Right lobe of liver (tissue), 6 donors: ENCODE measurements around the gene PTPRD. TPM values are rescaled to one million over a fixed set of nuclear protein-coding genes. Genes with fewer than 3 reads are reported as not detected.
A peak's percentile ranks its signal among the peaks of the same experiment; 100 is the strongest.
"Not testable (repeated sequence)": the region's sequence is repeated elsewhere in the genome, so short reads cannot be mapped to it uniquely, and the experiment has no call there.

Source experiments
- ATAC-seq, 4 donors: fragments of 200-7000 bp; cut with Tn5 transposase; one replicate each; pipeline ENCODE4 v1.9.1; 2020; ENCODE audit warnings: mild to moderate bottlenecking in 4 of 4, moderate library complexity in 4 of 4
- DNase-seq, 3 donors: peaks; one replicate each; pipeline ENCODE4 v3.0.0-alpha.2; 2020
- H3K27ac ChIP-seq, 3 donors: fragments of 200-600 bp; one replicate each; pipeline ENCODE4 v1.8.0; 2022
- H3K27me3 ChIP-seq, 2 donors: fragments of 200-600 bp; one replicate each; pipeline ENCODE4 v1.8.0; 2022
- H3K36me3 ChIP-seq, 4 donors: fragments of 200-600 bp; sonication (generic) in 1 of 4; one replicate each; pipeline versions ENCODE4 v1.5.1 to v1.8.0; 2017 to 2022; ENCODE audit warnings: control low read depth in 1 of 4
- H3K4me1 ChIP-seq, 4 donors: fragments of 200-600 bp; sonication (generic) in 1 of 4; one replicate each; pipeline versions ENCODE4 v1.5.1 to v1.8.0; 2017 to 2022; ENCODE audit warnings: control low read depth in 1 of 4
- H3K4me3 ChIP-seq, 3 donors: fragments of 200-600 bp; one replicate each; pipeline ENCODE4 v1.8.0; 2022
- H3K9me3 ChIP-seq, 4 donors: fragments of 200-600 bp; sonication (generic) in 1 of 4; one replicate each; pipeline versions ENCODE4 v1.5.1 to v1.8.0; 2017 to 2022; ENCODE audit warnings: control low read depth in 1 of 4
- POLR2A ChIP-seq: fragments of 450-650 bp; IDR thresholded peaks from one replicate; pipeline ENCODE4 v1.6.1; 2017; ENCODE audit warnings: antibody characterized with exemption, mild to moderate bottlenecking
- WGBS: methylation state at CpG from one replicate; pipeline ENCODE4 v1.1.6; 2018; ENCODE audit warnings: low coverage, low lambda C conversion rate; ENCODE audit not compliant: insufficient coverage; ENCODE audit errors: missing lambda C conversion rate; 5-methylcytosine and 5-hydroxymethylcytosine counted together
- intact Hi-C, 2 donors: fragments of 100-400 bp; cut with DNase I; formaldehyde crosslinking; loops; one replicate each; pipeline versions ENCODE4 v1.11.2 to v1.14.1; 2022
- total RNA-seq, 6 experiments: library from RNA; depleted of rRNA in 2 of 6; stranded (reverse); fragments of >200 nt in 2 of 6; fragmentation: NEBNext Ultra II Directional in 3 of 6; extraction: Animal tissue kit (Norgen Biotek cat#: 25700) in 3 of 6; gene quantifications; one replicate each; pipeline versions ENCODE4 v1.1.0 to v1.2.4, GENCODE V29; 2016 to 2023
- TF ChIP-seq, protein P1 (sequence below), 4 donors: fragments of 200-600 bp in 3 of 4; fragments of 450-650 bp in 1 of 4; IDR thresholded peaks; one replicate each; pipeline versions ENCODE4 v1.5.1 to v1.8.0; 2016 to 2022; ENCODE audit warnings: antibody characterized with exemption in 4 of 4, mild to moderate bottlenecking in 2 of 4
- donor health status: DM: no; HTN: yes; CAD: no.
- donor health status: DM: no; HTN: no; CAD: no.
- donor health status: DM: no; HTN: no; CAD: no.
- donor health status: DM: no; HTN: yes; CAD: no.
- donor health status: DM: no; HTN: yes; CAD: no.

PTPRD gene
- total RNA-seq, 6 experiments from 2014 or later, result 5.4 to 29.8 (median 13.9) TPM

DNA sequence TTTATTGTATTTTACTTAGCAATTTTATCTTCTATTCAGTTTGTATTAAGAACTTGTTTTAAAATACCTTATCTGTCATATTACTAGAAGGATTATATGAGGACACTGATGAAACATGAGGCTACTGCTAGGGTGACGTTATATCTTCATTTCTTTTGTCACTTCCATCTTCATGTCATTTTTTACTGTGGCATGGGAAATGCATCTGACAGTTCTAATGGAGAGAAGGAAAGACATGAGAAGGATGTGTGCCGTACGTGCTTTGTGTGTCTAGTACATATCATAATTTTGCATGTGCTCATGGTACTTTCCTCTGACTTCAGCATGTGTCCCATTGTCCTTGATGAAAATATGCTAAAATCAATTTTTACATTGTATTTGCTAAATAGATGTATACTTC is 258.2 kb downstream of the PTPRD start:
- ATAC-seq, result no peak
- H3K27ac ChIP-seq, result no peak overlapping the region
- WGBS, result 53% methylated on average over 3 of the region's 3 CpGs
- no peaks in the 10 kb centered on the region for H3K27me3 ChIP-seq
- no peak overlapping the region for H3K4me3 ChIP-seq
- no peak for DNase-seq
- no peaks in the 10 kb centered on the region for H3K9me3 ChIP-seq
- TF ChIP-seq, protein P1, sequence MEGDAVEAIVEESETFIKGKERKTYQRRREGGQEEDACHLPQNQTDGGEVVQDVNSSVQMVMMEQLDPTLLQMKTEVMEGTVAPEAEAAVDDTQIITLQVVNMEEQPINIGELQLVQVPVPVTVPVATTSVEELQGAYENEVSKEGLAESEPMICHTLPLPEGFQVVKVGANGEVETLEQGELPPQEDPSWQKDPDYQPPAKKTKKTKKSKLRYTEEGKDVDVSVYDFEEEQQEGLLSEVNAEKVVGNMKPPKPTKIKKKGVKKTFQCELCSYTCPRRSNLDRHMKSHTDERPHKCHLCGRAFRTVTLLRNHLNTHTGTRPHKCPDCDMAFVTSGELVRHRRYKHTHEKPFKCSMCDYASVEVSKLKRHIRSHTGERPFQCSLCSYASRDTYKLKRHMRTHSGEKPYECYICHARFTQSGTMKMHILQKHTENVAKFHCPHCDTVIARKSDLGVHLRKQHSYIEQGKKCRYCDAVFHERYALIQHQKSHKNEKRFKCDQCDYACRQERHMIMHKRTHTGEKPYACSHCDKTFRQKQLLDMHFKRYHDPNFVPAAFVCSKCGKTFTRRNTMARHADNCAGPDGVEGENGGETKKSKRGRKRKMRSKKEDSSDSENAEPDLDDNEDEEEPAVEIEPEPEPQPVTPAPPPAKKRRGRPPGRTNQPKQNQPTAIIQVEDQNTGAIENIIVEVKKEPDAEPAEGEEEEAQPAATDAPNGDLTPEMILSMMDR (IDR thresholded peaks at IDR 0.05), result no peak
- TF ChIP-seq POLR2A, result no peak
- H3K4me1 ChIP-seq, result no peaks in the 10 kb centered on the region
- intact Hi-C loops, result no loop called here
- H3K36me3 ChIP-seq, result no peaks in the 10 kb centered on the region

DNA sequence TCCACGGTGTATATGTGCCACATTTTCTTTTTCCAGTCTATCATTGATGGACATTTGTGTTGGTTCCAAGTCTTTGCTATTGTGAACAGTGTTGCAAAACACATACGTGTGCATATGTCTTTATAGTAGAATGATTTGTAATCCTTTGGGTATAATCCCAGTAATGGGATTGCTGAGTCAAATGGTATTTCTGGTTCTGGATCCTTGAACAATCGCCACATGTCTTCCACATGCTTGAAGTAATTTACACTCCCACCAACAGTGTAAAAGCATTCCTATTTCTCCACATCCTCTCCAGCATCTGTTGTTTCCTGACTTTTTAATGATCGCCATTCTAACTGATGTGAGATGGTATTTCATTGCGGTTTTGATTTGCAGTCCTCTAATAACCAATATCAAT is 267.2 kb downstream of the PTPRD start:
- 50% methylated on average over 5 of the region's 5 CpGs for WGBS
- intact Hi-C loops, H3K27me3 ChIP-seq, DNase-seq, H3K4me1 ChIP-seq, ATAC-seq, H3K4me3 ChIP-seq, H3K36me3 ChIP-seq, H3K9me3 ChIP-seq, H3K27ac ChIP-seq: not testable (repeated sequence)

DNA sequence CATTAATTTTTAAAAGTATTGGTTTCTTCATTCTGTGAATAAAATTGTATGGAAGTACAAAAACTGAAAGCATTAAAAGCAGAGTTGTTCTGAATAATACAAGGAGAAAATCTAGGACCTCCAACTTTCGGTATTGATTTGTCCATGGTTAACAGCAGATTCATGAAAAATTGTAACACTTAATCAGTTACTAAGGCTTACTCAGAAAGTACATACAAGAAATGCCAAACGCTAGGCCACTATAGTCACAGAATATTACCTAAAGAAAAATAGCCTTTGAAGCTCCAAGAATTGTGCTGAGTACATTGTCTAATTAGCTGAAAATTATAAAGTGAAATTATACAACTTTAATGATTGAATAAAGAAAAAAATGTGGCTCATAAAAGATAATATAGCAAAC is 271.7 kb downstream of the PTPRD start:
- peak in 1 of 4 donors; percentile 60 for ATAC-seq
- Histone ChIP-seq H3K27me3 (no peaks in the 10 kb centered on the region), H3K4me3 (no peak overlapping the region), H3K36me3 (no peaks in the 10 kb centered on the region), H3K27ac (no peak overlapping the region), H3K4me1 (no peaks in the 10 kb centered on the region), H3K9me3 (no peaks in the 10 kb centered on the region)
- TF ChIP-seq POLR2A, result no peak
- TF ChIP-seq, protein P1 (IDR thresholded peaks at IDR 0.05), result no peak
- WGBS, result 70% methylated on average over 2 of the region's 2 CpGs
- DNase-seq, result no peak
- intact Hi-C loops, result no loop called here

DNA sequence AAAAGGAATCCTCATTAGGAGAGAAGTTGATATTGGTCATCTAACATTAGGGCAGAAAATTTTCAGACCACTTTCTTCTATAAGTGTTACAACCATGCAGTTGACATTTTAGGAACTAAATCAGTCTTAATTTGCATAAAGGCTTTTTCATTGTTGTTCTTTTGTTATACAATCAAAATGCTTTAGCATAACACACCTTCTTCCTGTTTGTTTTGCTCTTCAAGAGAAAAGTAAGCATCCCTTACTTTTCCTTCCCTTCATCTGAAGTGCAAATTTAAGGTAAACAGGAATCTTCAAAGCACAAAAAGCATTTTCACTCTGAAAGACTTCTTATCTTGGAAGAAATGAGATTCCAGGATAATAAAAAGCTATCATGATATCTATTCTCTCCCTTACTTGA is 273.6 kb downstream of the PTPRD start:
- Histone ChIP-seq H3K9me3 (no peaks in the 10 kb centered on the region), H3K36me3 (no peaks in the 10 kb centered on the region), H3K27me3 (no peaks in the 10 kb centered on the region), H3K4me3 (no peak overlapping the region), H3K27ac (no peak overlapping the region), H3K4me1 (no peaks in the 10 kb centered on the region)
- DNase-seq, result no peak
- TF ChIP-seq POLR2A, result no peak
- TF ChIP-seq, protein P1 (IDR thresholded peaks at IDR 0.05), result no peak
- intact Hi-C loops, result no loop called here
- ATAC-seq, result no peak

DNA sequence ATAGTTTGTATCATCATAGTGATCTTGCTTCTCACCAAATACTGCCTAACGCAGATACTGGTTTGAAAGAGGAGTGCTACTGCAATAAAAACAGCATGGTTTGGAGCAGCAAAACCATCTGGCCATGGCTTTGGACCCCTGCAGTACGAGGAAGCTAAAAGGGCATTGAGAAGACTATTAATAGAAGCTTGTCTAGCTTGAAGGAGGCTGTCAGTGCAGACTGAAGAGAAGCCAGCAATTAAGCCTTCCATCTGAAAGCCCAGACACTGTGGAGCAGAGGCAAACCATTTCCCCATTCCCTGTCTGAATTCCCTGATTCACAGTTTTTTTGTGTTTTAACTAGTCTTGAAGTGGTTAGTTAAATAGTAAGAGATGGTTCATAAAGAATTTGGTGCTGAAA is 281.6 kb downstream of the PTPRD start:
- no peak for ATAC-seq
- Histone ChIP-seq H3K27ac (no peak overlapping the region), H3K36me3 (no peaks in the 10 kb centered on the region), H3K4me3 (no peak overlapping the region), H3K4me1 (no peaks in the 10 kb centered on the region), H3K27me3 (no peaks in the 10 kb centered on the region), H3K9me3 (no peaks in the 10 kb centered on the region)
- WGBS, result 17% methylated on average over 2 of the region's 2 CpGs
- intact Hi-C loops, result no loop called here
- no peak for DNase-seq
- no peak for TF ChIP-seq POLR2A
- TF ChIP-seq, protein P1 (IDR thresholded peaks at IDR 0.05), result no peak
